GM12878 (cell line): Measurements from ENCODE around the gene PTCD2. TPM values are rescaled to one million over a fixed set of nuclear protein-coding genes. Genes with fewer than 3 reads are reported as not detected.
A peak's percentile ranks its signal among the peaks of the same experiment; 100 is the strongest.

Experiments
- ATAC-seq: fragments of 200-7000 bp; cut with Tn5 transposase; 3 replicates; pipeline ENCODE4 v1.9.1; 2020; ENCODE audit warnings: mild to moderate bottlenecking, moderate library complexity
- BruUV-seq: library from RNA; stranded (reverse); fragments of 400-500 nt; replicated peaks from 2 replicates; lab custom pipeline; 2021; lab: Mats Ljungman, UMichigan
- CTCF ChIA-PET: fragments of 300-600 bp; sonication (Branson Sonifier 250); formaldehyde crosslinking; extraction: SDS; loops from one replicate; lab custom pipeline; 2021; ENCODE audit warnings: inconsistent platforms; lab: Yijun Ruan, JAX
- POLR2A ChIA-PET: fragments of 350-600 bp; formaldehyde crosslinking; extraction: SDS; loops from one replicate; lab custom pipeline; 2021; ENCODE audit warnings: inconsistent platforms; lab: Charles Lee
- RAD21 ChIA-PET: fragments of 300-600 bp; sonication (Branson Sonifier 250); formaldehyde crosslinking; loops from one replicate; lab custom pipeline; 2023; ENCODE audit warnings: antibody characterized with exemption; ENCODE audit not compliant: unreplicated experiment; lab: Charles Lee
- SMC1A ChIA-PET: fragments of 300-600 bp; sonication (Branson Sonifier 250); formaldehyde crosslinking; loops from one replicate; lab custom pipeline; 2023; ENCODE audit not compliant: unreplicated experiment, uncharacterized antibody; lab: Charles Lee
- DNase-seq: peaks from one replicate; pipeline ENCODE4 v3.0.0-alpha.2; 2011; ENCODE audit warnings: low read depth, low spot score
- FAIRE-seq: peaks from 3 replicates; lab custom pipeline; 2011; peaks lifted over from hg19 to GRCh38; lab: Jason Lieb, UNC
- H2AFZ ChIP-seq: 2 replicates; pipeline ENCODE4 v1.6.0; 2011; ENCODE audit warnings: low read depth, low read length, control low read depth; ENCODE audit not compliant: control insufficient read depth
- H3K27ac ChIP-seq: 2 replicates; pipeline ENCODE4 v1.5.1; 2011; ENCODE audit warnings: control low read depth; ENCODE audit not compliant: control insufficient read depth, insufficient read depth
- H3K27me3 ChIP-seq, 2 experiments: replicated peaks in 1 of 2; 2 replicates each; pipeline versions ENCODE4 v1.6.0 to v1.6.1; 2011; ENCODE audit warnings: low read length in 1 of 2; ENCODE audit not compliant: control insufficient read depth in 2 of 2, insufficient read depth in 2 of 2
- H3K36me3 ChIP-seq, 2 experiments: 2 replicates each; pipeline ENCODE4 v1.5.1; 2011; ENCODE audit warnings: low read length in 1 of 2; ENCODE audit not compliant: control insufficient read depth in 2 of 2, insufficient read depth in 2 of 2
- H3K4me1 ChIP-seq: 2 replicates; pipeline ENCODE4 v1.6.1; 2011; ENCODE audit warnings: mild to moderate bottlenecking, low read length, moderate library complexity, mixed read lengths; ENCODE audit not compliant: control insufficient read depth, insufficient read depth
- H3K4me2 ChIP-seq: 2 replicates; pipeline ENCODE4 v1.6.0; 2011; ENCODE audit warnings: control low read depth; ENCODE audit not compliant: control insufficient read depth, insufficient read depth
- H3K4me3 ChIP-seq: fragments of 200-600 bp; sonication (generic); 2 replicates; pipeline ENCODE4 v1.5.1; 2016
- H3K79me2 ChIP-seq: 2 replicates; pipeline ENCODE4 v1.6.0; 2011; ENCODE audit warnings: low read length; ENCODE audit not compliant: control insufficient read depth, insufficient read depth
- H3K9ac ChIP-seq: 2 replicates; pipeline ENCODE4 v1.8.0; 2011; ENCODE audit warnings: low read length, control low read depth, mixed read lengths; ENCODE audit not compliant: control insufficient read depth, insufficient read depth
- H3K9me3 ChIP-seq: replicated peaks from 3 replicates; pipeline ENCODE4 v1.5.1; 2011; ENCODE audit warnings: mild to moderate bottlenecking, low read length; ENCODE audit not compliant: control insufficient read depth, insufficient read depth
- H4K20me1 ChIP-seq: 2 replicates; pipeline ENCODE4 v1.6.0; 2011; ENCODE audit not compliant: control insufficient read depth, insufficient read depth
- IKZF2 ChIP-seq, 2 experiments: fragments of 450-650 bp; IDR thresholded peaks; 2 replicates each; pipeline ENCODE4 v1.6.1; 2017; ENCODE audit warnings: mild to moderate bottlenecking in 2 of 2, moderate library complexity in 2 of 2
- MTA2 ChIP-seq: fragments of 450-650 bp; IDR thresholded peaks from 2 replicates; pipeline ENCODE4 v1.6.1; 2016; ENCODE audit warnings: low read depth, mild to moderate bottlenecking, moderate library complexity
- NBN ChIP-seq: fragments of 450-650 bp; IDR thresholded peaks from 2 replicates; pipeline ENCODE4 v1.6.1; 2016
- SPI1 ChIP-seq: IDR thresholded peaks from 2 replicates; pipeline ENCODE4 v1.6.1; 2011; ENCODE audit warnings: low read depth, mild to moderate bottlenecking, low read length, moderate library complexity, borderline replicate concordance; ENCODE audit not compliant: insufficient read depth
- TARDBP ChIP-seq: IDR thresholded peaks from 2 replicates; pipeline ENCODE4 v1.6.1; 2016; ENCODE audit warnings: borderline replicate concordance
- ZBTB40 ChIP-seq: fragments of 450-650 bp; IDR thresholded peaks from 2 replicates; pipeline ENCODE4 v1.6.1; 2016; ENCODE audit warnings: mild to moderate bottlenecking, moderate library complexity, borderline replicate concordance
- WGBS: methylation state at CpG from one replicate; pipeline ENCODE4 v1.1.6; 2016; ENCODE audit warnings: low lambda C conversion rate; ENCODE audit not compliant: insufficient replicate concordance, insufficient coverage; ENCODE audit errors: missing lambda C conversion rate; 5-methylcytosine and 5-hydroxymethylcytosine counted together
- in situ Hi-C: fragments of 300-500 bp; cut with MboI; formaldehyde crosslinking; loops from 9 replicates; pipeline ENCODE4 v1.14.3; 2018; ENCODE audit warnings: mixed read lengths
- intact Hi-C: fragments of 100-400 bp; cut with micrococcal nuclease; formaldehyde crosslinking; loops from one replicate; pipeline ENCODE4 v1.14.2; 2022; ENCODE audit not compliant: unreplicated experiment
- polyA plus RNA-seq, 11 experiments: library from polyadenylated mRNA; depleted of rRNA in 4 of 11; unstranded in 6 of 11; stranded (reverse) in 5 of 11; fragments of >200 nt; fragmentation: Nextera tagmentation in 4 of 11; fragmentation: Illumina TruSeq in 1 of 11; extraction: Ambion mirVana in 4 of 11; extraction: Trizol in 1 of 11; gene quantifications; 1 replicate in 1 of 11; 2 replicates in 10 of 11; pipeline versions ENCODE4 v1.2.1 to v1.2.3, GENCODE V29; 2011 to 2016; ENCODE audit warnings: inconsistent platforms in 2 of 11, missing spikeins in 2 of 11, low read depth in 1 of 11
- total RNA-seq, 4 experiments: library from RNA; depleted of rRNA in 3 of 4; stranded (reverse); fragments of >200 nt in 3 of 4; fragmentation: Illumina TruSeq in 1 of 4; extraction: Trizol in 1 of 4; gene quantifications; 2 replicates each; pipeline versions ENCODE4 v1.2.1 to v1.2.3, GENCODE V29; 2013 to 2021

The PTCD2 gene
- total and polyA plus RNA-seq, 10 of the 15 experiments (the other 5 are each of a cell fraction or from before 2014, with no cell fraction given) = 8.7 to 15.0 (median 11.9) TPM

DNA sequence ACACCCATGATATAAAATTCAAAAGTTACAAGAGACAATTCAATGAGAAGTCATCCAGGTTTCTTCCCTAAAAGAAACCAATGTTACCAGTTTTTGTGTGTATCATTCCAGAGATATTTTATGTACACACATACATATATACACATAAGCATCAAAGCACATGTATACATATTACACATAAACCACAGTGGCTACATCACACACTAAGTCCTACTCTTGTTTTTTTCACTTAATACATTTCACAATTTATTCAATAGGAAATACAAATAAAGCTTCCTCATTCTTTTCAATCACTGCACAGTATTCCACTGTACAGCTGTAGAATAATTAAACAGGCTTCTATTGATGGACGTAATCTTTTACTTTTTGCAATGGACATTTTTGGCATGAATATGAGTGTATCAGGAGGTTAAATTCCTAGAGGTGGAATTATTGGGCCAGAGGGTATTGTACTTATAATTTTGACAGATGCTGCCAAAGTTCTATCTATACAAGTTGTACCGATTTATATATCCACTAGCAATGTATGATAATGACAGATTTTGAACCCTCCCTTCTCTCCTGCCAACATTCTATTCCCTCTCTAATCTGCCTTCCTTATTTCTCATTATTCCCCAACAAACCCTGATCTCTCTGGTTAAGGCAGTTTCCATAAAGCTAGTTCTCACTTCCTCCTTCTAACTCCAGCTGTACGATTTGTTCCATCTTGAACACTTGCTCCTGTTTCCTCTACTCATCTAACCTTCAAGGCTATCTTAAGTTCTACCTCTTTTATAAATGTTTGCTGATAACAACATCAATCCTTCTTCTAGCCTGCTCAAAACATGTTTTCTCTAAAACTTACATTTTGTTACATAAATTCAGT, 35.4 kb upstream of the PTCD2 start:
- FAIRE-seq (no peak), ATAC-seq (no peak), DNase-seq (no peak)
- Histone ChIP-seq H3K36me3 (peaks cover 2 to 6% of the 10 kb centered on the region in 2 experiments; a peak in 2 of 4 replicates), H3K27ac (no peak overlapping the region; the same call in 1 of the 2 replicates), H3K4me2 (no peak overlapping the region), H3K4me1 (no peaks in the 10 kb centered on the region; the same call in 1 of the 2 replicates), H3K27me3 (no peaks in the 10 kb centered on the region), H2AFZ (no peak overlapping the region), H3K9me3 (no peaks in the 10 kb centered on the region), H3K4me3 (no peak overlapping the region), H3K9ac (no peak overlapping the region), H3K79me2 (peaks cover 3% of the 10 kb centered on the region), H4K20me1 (no peaks in the 10 kb centered on the region)
- in situ Hi-C loops = no loop called here
- ChIA-PET SMC1A (interaction anchor here (0.7 to 2.9 kb wide), 6 partner anchors 12 to 501 kb away, joined by 3 to 9 read pairs (median 6); no protein-coding TSS in a partner anchor), POLR2A (interaction anchor here (0.6 to 0.7 kb wide), 2 partner anchors 150 to 1221 kb away, joined by 3 to 4 read pairs; no protein-coding TSS in a partner anchor), CTCF (interaction anchor here (0.6 to 8.5 kb wide), 3 partner anchors 15 to 739 kb away, joined by 5 to 59 read pairs (median 8); no protein-coding TSS in a partner anchor), RAD21 (interaction anchor here (2.2 kb wide), 2 partner anchors 20 to 23 kb away, joined by 6 to 8 read pairs; no protein-coding TSS in a partner anchor)
- BruUV-seq = no TSS peak
- no peak for TF ChIP-seq MTA2
- TF ChIP-seq IKZF2 (IDR thresholded peaks at IDR 0.05) = peak in 1 of 2 experiments; percentile 11; a peak in 1 of 4 replicates
- TF ChIP-seq TARDBP = no peak
- TF ChIP-seq ZBTB40 = no peak
- TF ChIP-seq NBN = no peak
- peak; percentile 68 for TF ChIP-seq SPI1
- 96% methylated on average over 3 of the region's 3 CpGs for WGBS
- intact Hi-C loops = no loop called here
